K562 (cell line): Measurements from ENCODE around the gene SESN2. TPM values are rescaled to one million over a fixed set of nuclear protein-coding genes. Genes with fewer than 3 reads are reported as not detected.

Experiments
- ATAC-seq: fragments of 200-7000 bp; cut with Tn5 transposase; 3 replicates; pipeline ENCODE4 v1.9.1; 2020; ENCODE audit warnings: moderate library complexity
- BruUV-seq: library from RNA; stranded (reverse); fragments of 400-500 nt; replicated peaks from 2 replicates; lab custom pipeline; 2021; lab: Mats Ljungman, UMichigan
- CTCF ChIA-PET: fragments of 300-600 bp; formaldehyde crosslinking; extraction: SDS; loops from one replicate; lab custom pipeline; 2021; ENCODE audit warnings: low intra/inter-chr PET ratio; lab: Yijun Ruan, JAX
- POLR2A ChIA-PET: fragments of 300-600, 350-650 bp; sonication (Branson Sonifier 250); formaldehyde crosslinking; extraction: SDS; loops from one replicate; lab custom pipeline; 2021; ENCODE audit warnings: antibody characterized with exemption, inconsistent platforms; lab: Yijun Ruan, JAX
- DNase-seq, 4 experiments: peaks; one replicate each; pipeline versions ENCODE4 v3.0.0 to v3.0.0-alpha.2; 2011 to 2018; ENCODE audit warnings: low spot score in 3 of 4, mixed read lengths in 3 of 4; ENCODE audit errors: extremely low read depth in 1 of 4
- FAIRE-seq: peaks from 2 replicates; lab custom pipeline; 2011; peaks lifted over from hg19 to GRCh38; lab: Jason Lieb, UNC
- H2AFZ ChIP-seq: 2 replicates; pipeline ENCODE4 v1.6.0; 2011; ENCODE audit warnings: low read depth, low read length, control low read depth, inconsistent platforms
- H3K27ac ChIP-seq: fragments of 200-600 bp; 3 replicates; pipeline ENCODE4 v1.8.0; 2011; ENCODE audit warnings: low read depth, mild to moderate bottlenecking, control low read depth, inconsistent platforms, low read length, moderate library complexity, mixed read lengths; ENCODE audit errors: extremely low read depth
- H3K27me3 ChIP-seq, 2 experiments: fragments of 300-600 bp in 1 of 2; 2 replicates in 1 of 2; 3 replicates in 1 of 2; pipeline versions ENCODE4 v1.6.0 to v1.8.0; 2011; ENCODE audit warnings: inconsistent platforms in 2 of 2, low read length in 2 of 2, mild to moderate bottlenecking in 1 of 2, mixed read lengths in 1 of 2, moderate library complexity in 1 of 2; ENCODE audit not compliant: control insufficient read depth in 2 of 2, insufficient read depth in 2 of 2
- H3K36me3 ChIP-seq: fragments of 300-600 bp; 3 replicates; pipeline ENCODE4 v1.8.0; 2011; ENCODE audit warnings: mild to moderate bottlenecking, low read length, inconsistent platforms; ENCODE audit not compliant: control insufficient read depth, insufficient read depth
- H3K4me1 ChIP-seq, 2 experiments: fragments of 200-600 bp in 1 of 2; replicated peaks in 1 of 2; 2 replicates in 1 of 2; 3 replicates in 1 of 2; pipeline versions ENCODE4 v1.5.1 to v1.8.0; 2011; ENCODE audit warnings: inconsistent platforms in 2 of 2, low read length in 2 of 2, mild to moderate bottlenecking in 1 of 2, mixed read lengths in 1 of 2, moderate library complexity in 1 of 2; ENCODE audit not compliant: control insufficient read depth in 2 of 2, insufficient read depth in 2 of 2
- H3K4me2 ChIP-seq: 2 replicates; pipeline ENCODE4 v1.6.1; 2011; ENCODE audit warnings: low read length, control low read depth, inconsistent platforms, mixed read lengths; ENCODE audit not compliant: insufficient read depth
- H3K4me3 ChIP-seq: fragments of 200-600 bp; sonication (generic), shearing (Covaris generic); 2 replicates; pipeline ENCODE4 v1.5.1; 2016; ENCODE audit warnings: control low read depth, inconsistent platforms
- H3K79me2 ChIP-seq: fragments of 200-600 bp; 3 replicates; pipeline ENCODE4 v1.8.0; 2011; ENCODE audit warnings: low read length, inconsistent platforms; ENCODE audit not compliant: control insufficient read depth, insufficient read depth
- H3K9ac ChIP-seq, 2 experiments: 2 replicates each; pipeline versions ENCODE4 v1.6.0 to v1.6.1; 2011; ENCODE audit warnings: low read depth in 2 of 2, low read length in 2 of 2, control low read depth in 1 of 2, inconsistent platforms in 1 of 2, mild to moderate bottlenecking in 1 of 2, mixed read lengths in 1 of 2; ENCODE audit not compliant: insufficient read depth in 1 of 2
- H3K9me1 ChIP-seq: one replicate; pipeline ENCODE4 v1.6.0; 2011; ENCODE audit warnings: inconsistent platforms, mild to moderate bottlenecking, low read length, moderate library complexity; ENCODE audit not compliant: control insufficient read depth, insufficient read depth
- H3K9me3 ChIP-seq: replicated peaks from 2 replicates; pipeline ENCODE4 v1.5.1; 2011; ENCODE audit warnings: low read depth, low read length, inconsistent platforms; ENCODE audit not compliant: control insufficient read depth, insufficient read depth
- H4K20me1 ChIP-seq: replicated peaks from 2 replicates; pipeline ENCODE4 v1.6.1; 2011; ENCODE audit warnings: low read length, inconsistent platforms, mixed read lengths; ENCODE audit not compliant: control insufficient read depth, insufficient read depth
- HIVEP1 ChIP-seq: fragments of 250-450 bp; sonication (Bioruptor Pico); IDR thresholded peaks from 2 replicates; pipeline ENCODE4 v1.4.0; 2020; ENCODE audit warnings: mild to moderate bottlenecking
- HMGN3 ChIP-seq: IDR thresholded peaks from 2 replicates; pipeline ENCODE4 v1.6.1; 2011; ENCODE audit warnings: borderline replicate concordance, low read depth, mild to moderate bottlenecking, mixed read lengths, low read length; ENCODE audit not compliant: insufficient read length; ENCODE audit errors: extremely low read depth
- KLF10 ChIP-seq: fragments of 250-450 bp; sonication (Bioruptor Pico); IDR thresholded peaks from 2 replicates; pipeline ENCODE4 v1.6.1; 2021; ENCODE audit warnings: matching md5 sums
- NR2F6 ChIP-seq: fragments of 450-650 bp; formaldehyde crosslinking; IDR thresholded peaks from 2 replicates; pipeline ENCODE4 v1.4.0; 2020; ENCODE audit warnings: mild to moderate bottlenecking
- PATZ1 ChIP-seq: fragments of 250-450 bp; sonication (Bioruptor Pico); IDR thresholded peaks from 2 replicates; pipeline ENCODE4 v1.5.0; 2020; ENCODE audit warnings: mild to moderate bottlenecking, borderline replicate concordance
- PHF20 ChIP-seq: fragments of 450-650 bp; IDR thresholded peaks from 2 replicates; pipeline ENCODE4 v1.6.1; 2018; ENCODE audit not compliant: partially characterized antibody
- SMAD1 ChIP-seq: fragments of 150-350 bp; IDR thresholded peaks from 2 replicates; pipeline ENCODE4 v1.6.1; 2014; ENCODE audit warnings: low read length, low read depth; ENCODE audit not compliant: partially characterized antibody
- SMAD2 ChIP-seq: fragments of 150-350 bp; IDR thresholded peaks from 2 replicates; pipeline ENCODE4 v1.6.1; 2014; ENCODE audit warnings: low read depth, mild to moderate bottlenecking, low read length
- TRIM28 ChIP-seq: fragments of 450-650 bp; IDR thresholded peaks from 2 replicates; pipeline ENCODE4 v1.6.1; 2017
- ZBTB9 ChIP-seq: fragments of 450-650 bp; formaldehyde crosslinking; IDR thresholded peaks from 2 replicates; pipeline ENCODE4 v1.4.0; 2020; ENCODE audit warnings: mild to moderate bottlenecking, moderate library complexity
- WGBS: fragments of 100-300 bp; shearing (Covaris generic); methylation state at CpG from one replicate; pipeline ENCODE4 v1.1.6; 2016; ENCODE audit warnings: low coverage, mixed read lengths; ENCODE audit not compliant: insufficient coverage; ENCODE audit errors: missing lambda C conversion rate; 5-methylcytosine and 5-hydroxymethylcytosine counted together
- in situ Hi-C: fragments of 300-500 bp; cut with MboI; formaldehyde crosslinking; loops from 4 replicates; pipeline ENCODE4 v1.15.0; 2018; ENCODE audit warnings: inconsistent platforms, mixed read lengths
- intact Hi-C: fragments of 100-400 bp; cut with micrococcal nuclease; formaldehyde crosslinking; loops from 2 replicates; pipeline ENCODE4 v1.14.2; 2022
- polyA plus RNA-seq, 8 experiments: library from polyadenylated mRNA; depleted of rRNA in 4 of 8; stranded (reverse) in 5 of 8; unstranded in 3 of 8; fragments of >200 nt; fragmentation: Nextera tagmentation in 2 of 8; fragmentation: Illumina TruSeq in 1 of 8; extraction: Ambion mirVana in 2 of 8; extraction: Trizol in 1 of 8; gene quantifications; 2 replicates each; pipeline versions ENCODE4 v1.2.1 to v1.2.3, GENCODE V29; 2011 to 2014; ENCODE audit warnings: inconsistent platforms in 1 of 8, missing spikeins in 1 of 8
- total RNA-seq, 7 experiments: library from RNA; depleted of rRNA in 6 of 7; stranded (reverse); fragments of >200 nt in 6 of 7; fragmentation: Illumina TruSeq in 2 of 7; extraction: Trizol in 2 of 7; gene quantifications; 2 replicates each; pipeline versions ENCODE4 v1.2.1 to v1.2.3, GENCODE V29; 2011 to 2021; ENCODE audit warnings: low replicate concordance in 1 of 7

SESN2 gene
- total and polyA plus RNA-seq, 9 of the 15 experiments (the other 6 are each of a cell fraction or from before 2014, with no cell fraction given) = 3.7 to 71.3 (median 16.8) TPM

- 96% methylated on average over 2 of the region's 2 CpGs for WGBS
- Histone ChIP-seq H3K4me1 (peaks cover 5 to 28% of the 10 kb centered on the region in 2 experiments; a peak in 4 of 5 replicates), H3K9me1 (peaks cover 3% of the 10 kb centered on the region), H3K4me2 (no peak overlapping the region), H3K27me3 (no peaks in the 10 kb centered on the region), H3K9ac (no peak overlapping the region), H3K4me3 (no peak overlapping the region), H3K79me2 (peaks cover 56% of the 10 kb centered on the region), H3K36me3 (peaks cover 61% of the 10 kb centered on the region), H2AFZ (no peak overlapping the region), H3K27ac (no peak overlapping the region), H4K20me1 (no peaks in the 10 kb centered on the region; the same call in 1 of the 2 replicates), H3K9me3 (no peaks in the 10 kb centered on the region)
- ATAC-seq (no peak), DNase-seq (no peak), FAIRE-seq (no peak)
- BruUV-seq = no TSS peak
- intact Hi-C loops = loop anchor here (10.0 kb wide), 1 partner anchor 415 kb away; the partner anchor contains the start of genes RNU11 and TAF12
- ChIA-PET POLR2A (interaction anchor here (0.6 kb wide), 1 partner anchor 30 kb away, joined by 3 read pairs; no protein-coding TSS in a partner anchor), CTCF (no interaction called here)
- in situ Hi-C loops = no loop called here
- no peak for TF ChIP-seq HMGN3
- TF ChIP-seq PHF20 = no peak
- no peak for TF ChIP-seq TRIM28
- no peak for TF ChIP-seq ZBTB9 (CRISPR knock-in tag)
- no peak for TF ChIP-seq HIVEP1 (CRISPR knock-in tag)
- TF ChIP-seq NR2F6 = no peak
- no peak for TF ChIP-seq KLF10 (CRISPR knock-in tag)
- TF ChIP-seq SMAD2 = no peak
- TF ChIP-seq SMAD1 = no peak
- TF ChIP-seq PATZ1 (CRISPR knock-in tag) = no peak
Measured at GRCh38 chr1:28229996-28230395, 29.3 kb upstream of the SESN2 start.
